ENCODE results near the gene DIAPH3.

Gene DIAPH3

DNA sequence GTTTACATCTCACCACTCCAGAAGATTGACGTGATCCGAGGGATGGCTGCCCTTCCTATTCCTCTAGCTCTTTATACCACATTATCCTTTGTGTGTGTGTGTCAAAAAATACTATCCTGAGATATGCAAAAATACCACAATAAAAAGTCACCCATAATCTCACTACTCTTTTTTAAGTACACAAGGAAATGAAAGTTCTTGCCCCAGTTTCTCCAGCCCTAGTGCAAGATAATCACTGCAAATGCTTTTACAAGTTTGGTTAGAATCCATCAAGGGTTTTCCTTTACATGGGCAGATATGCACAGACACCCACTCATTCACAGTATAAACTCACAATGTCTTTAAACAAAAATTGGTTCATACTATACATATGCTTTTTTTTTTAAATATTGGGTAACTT, 89.3 kb downstream of the DIAPH3 start (continued):
- no peak for TF ChIP-seq ELK4 (IDR thresholded peaks at IDR 0.05; ENCODE audit: borderline replicate concordance, low read depth, low read length)
- TF ChIP-seq INSM2 (tag by site-specific recombination; IDR thresholded peaks at IDR 0.05): no peak
- no peak for TF ChIP-seq ZNF391 (tag by site-specific recombination; IDR thresholded peaks at IDR 0.05; ENCODE audit: borderline replicate concordance, low read depth)
- TF ChIP-seq ZNF548 (tag by site-specific recombination; IDR thresholded peaks at IDR 0.05): no peak
- TF ChIP-seq, protein P1, sequence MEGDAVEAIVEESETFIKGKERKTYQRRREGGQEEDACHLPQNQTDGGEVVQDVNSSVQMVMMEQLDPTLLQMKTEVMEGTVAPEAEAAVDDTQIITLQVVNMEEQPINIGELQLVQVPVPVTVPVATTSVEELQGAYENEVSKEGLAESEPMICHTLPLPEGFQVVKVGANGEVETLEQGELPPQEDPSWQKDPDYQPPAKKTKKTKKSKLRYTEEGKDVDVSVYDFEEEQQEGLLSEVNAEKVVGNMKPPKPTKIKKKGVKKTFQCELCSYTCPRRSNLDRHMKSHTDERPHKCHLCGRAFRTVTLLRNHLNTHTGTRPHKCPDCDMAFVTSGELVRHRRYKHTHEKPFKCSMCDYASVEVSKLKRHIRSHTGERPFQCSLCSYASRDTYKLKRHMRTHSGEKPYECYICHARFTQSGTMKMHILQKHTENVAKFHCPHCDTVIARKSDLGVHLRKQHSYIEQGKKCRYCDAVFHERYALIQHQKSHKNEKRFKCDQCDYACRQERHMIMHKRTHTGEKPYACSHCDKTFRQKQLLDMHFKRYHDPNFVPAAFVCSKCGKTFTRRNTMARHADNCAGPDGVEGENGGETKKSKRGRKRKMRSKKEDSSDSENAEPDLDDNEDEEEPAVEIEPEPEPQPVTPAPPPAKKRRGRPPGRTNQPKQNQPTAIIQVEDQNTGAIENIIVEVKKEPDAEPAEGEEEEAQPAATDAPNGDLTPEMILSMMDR (tag by site-specific recombination; IDR thresholded peaks at IDR 0.05): no peak
- no peak for TF ChIP-seq SALL2 (tag by site-specific recombination; IDR thresholded peaks at IDR 0.05; ENCODE audit: borderline replicate concordance)
- TF ChIP-seq ZIC2 (tag by site-specific recombination; IDR thresholded peaks at IDR 0.05): no peak

DNA sequence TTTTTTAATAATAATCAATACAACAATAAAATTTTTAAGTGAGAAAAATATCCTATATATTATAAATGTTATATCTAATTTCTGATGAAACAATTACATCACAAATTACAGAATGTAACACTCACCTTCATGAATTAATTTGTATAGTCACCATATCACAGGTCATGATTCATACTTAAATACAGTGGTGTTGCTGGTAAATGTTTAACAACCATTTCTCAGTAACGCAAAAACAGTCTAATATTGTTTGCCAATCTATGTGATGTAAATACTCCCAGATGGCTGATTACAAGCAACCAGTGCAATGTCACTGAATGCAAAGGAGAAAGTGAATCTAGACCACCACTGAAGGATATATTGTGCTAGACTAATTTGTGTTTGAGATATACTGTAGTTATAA, 97.5 kb downstream of the DIAPH3 start:
- POLR2A ChIA-PET: no interaction called here
- H3K36me3 ChIP-seq (ENCODE audit: control insufficient read depth in 2 of 2, insufficient read depth in 1 of 2, low read length in 2 of 2): no peaks in the 10 kb centered on the region
- no peak overlapping the region for H3K4me3 ChIP-seq (ENCODE audit: low read depth, low read length)
- CTCF ChIA-PET: no interaction called here
- no peaks in the 10 kb centered on the region for H3K9me3 ChIP-seq (ENCODE audit: control insufficient read depth, insufficient read depth, low read depth, low read length)
- H3K27ac ChIP-seq (ENCODE audit: extremely low read depth, low read depth, low read length): no peak overlapping the region
- TF ChIP-seq ZNF433 (tag by site-specific recombination; IDR thresholded peaks at IDR 0.05; ENCODE audit: low read depth): no peak
- no peak for TF ChIP-seq ZNF133 (tag by site-specific recombination; IDR thresholded peaks at IDR 0.05)
- TF ChIP-seq, protein P2, sequence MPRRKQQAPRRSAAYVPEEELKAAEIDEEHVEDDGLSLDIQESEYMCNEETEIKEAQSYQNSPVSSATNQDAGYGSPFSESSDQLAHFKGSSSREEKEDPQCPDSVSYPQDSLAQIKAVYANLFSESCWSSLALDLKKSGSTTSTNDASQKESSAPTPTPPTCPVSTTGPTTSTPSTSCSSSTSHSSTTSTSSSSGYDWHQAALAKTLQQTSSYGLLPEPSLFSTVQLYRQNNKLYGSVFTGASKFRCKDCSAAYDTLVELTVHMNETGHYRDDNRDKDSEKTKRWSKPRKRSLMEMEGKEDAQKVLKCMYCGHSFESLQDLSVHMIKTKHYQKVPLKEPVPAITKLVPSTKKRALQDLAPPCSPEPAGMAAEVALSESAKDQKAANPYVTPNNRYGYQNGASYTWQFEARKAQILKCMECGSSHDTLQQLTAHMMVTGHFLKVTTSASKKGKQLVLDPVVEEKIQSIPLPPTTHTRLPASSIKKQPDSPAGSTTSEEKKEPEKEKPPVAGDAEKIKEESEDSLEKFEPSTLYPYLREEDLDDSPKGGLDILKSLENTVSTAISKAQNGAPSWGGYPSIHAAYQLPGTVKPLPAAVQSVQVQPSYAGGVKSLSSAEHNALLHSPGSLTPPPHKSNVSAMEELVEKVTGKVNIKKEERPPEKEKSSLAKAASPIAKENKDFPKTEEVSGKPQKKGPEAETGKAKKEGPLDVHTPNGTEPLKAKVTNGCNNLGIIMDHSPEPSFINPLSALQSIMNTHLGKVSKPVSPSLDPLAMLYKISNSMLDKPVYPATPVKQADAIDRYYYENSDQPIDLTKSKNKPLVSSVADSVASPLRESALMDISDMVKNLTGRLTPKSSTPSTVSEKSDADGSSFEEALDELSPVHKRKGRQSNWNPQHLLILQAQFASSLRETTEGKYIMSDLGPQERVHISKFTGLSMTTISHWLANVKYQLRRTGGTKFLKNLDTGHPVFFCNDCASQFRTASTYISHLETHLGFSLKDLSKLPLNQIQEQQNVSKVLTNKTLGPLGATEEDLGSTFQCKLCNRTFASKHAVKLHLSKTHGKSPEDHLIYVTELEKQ (tag by site-specific recombination; IDR thresholded peaks at IDR 0.05; ENCODE audit: borderline replicate concordance): no peak
- no peak for TF ChIP-seq SP2 (tag by site-specific recombination; IDR thresholded peaks at IDR 0.05)
- TF ChIP-seq ZBTB44 (tag by site-specific recombination; IDR thresholded peaks at IDR 0.05): no peak
- no peak for TF ChIP-seq ZNF777 (tag by site-specific recombination; IDR thresholded peaks at IDR 0.05; ENCODE audit: borderline replicate concordance)
- TF ChIP-seq ZFHX2 (tag by site-specific recombination; conservative IDR thresholded peaks at IDR 0.05): no peak
- no peak for TF ChIP-seq ZNF473 (tag by site-specific recombination; IDR thresholded peaks at IDR 0.05)
- H3K4me1 ChIP-seq (ENCODE audit: control insufficient read depth, insufficient read depth, low read length): no peaks in the 10 kb centered on the region
